MV-4-11 (cell line): ENCODE measurements around the gene PDCD4.

ENCODE experiments used
- DNase-seq: peaks from one replicate; lab custom pipeline; 2025; lab: John Stamatoyannopoulos, UW

PDCD4 gene

GRCh38 chr10:110861930-110862649 lies 9.6 kb upstream of the PDCD4 start:
- DNase-seq, result peak; percentile 86

GRCh38 chr10:110862961-110863360 lies 8.8 kb upstream of the PDCD4 start:
- no peak for DNase-seq

DNA sequence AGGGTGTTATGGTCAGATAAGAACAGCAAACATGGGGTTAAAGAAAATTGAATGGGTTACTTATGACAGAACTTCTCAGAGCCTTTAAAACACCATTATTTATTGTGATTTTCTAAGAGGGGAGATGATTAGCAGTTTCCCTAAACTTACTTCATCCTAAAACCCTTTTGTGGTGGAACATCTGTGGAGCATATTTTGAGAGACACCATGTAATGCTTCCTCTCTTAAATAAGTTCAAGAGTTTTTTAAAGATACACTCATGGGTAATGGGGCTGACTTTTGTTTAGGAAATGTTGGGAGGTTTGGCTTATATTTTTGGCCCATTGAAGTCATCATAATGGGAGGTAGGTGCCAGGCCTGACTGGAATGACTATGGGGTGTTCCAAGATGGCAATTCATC lies 8.4 kb upstream of the PDCD4 start:
- DNase-seq, result peak; percentile 87

DNA sequence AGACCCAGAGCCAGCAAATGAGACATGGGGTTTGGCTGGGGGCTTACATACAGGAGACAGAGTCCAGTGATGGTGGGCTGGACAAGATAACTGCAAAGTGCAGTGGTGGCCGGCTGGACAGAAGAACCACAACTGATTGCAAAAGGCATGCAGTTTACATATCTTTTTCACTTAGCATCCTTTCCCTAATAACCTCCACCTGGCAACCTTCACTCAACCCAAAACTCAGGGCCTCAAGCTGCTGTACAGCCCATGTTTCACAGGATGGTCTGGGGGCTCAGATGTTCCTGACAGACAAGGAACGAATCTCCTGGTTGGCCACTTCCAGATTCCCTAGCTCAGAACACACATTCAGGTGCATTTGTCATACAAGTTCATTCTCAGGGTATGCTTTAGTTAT lies 7.8 kb upstream of the PDCD4 start:
- DNase-seq, result no peak

GRCh38 chr10:110864662-110865140 lies 7.0 kb upstream of the PDCD4 start:
- peak; percentile 91 for DNase-seq

GRCh38 chr10:110865186-110865808 lies 6.4 kb upstream of the PDCD4 start:
- DNase-seq, result no peak

DNA sequence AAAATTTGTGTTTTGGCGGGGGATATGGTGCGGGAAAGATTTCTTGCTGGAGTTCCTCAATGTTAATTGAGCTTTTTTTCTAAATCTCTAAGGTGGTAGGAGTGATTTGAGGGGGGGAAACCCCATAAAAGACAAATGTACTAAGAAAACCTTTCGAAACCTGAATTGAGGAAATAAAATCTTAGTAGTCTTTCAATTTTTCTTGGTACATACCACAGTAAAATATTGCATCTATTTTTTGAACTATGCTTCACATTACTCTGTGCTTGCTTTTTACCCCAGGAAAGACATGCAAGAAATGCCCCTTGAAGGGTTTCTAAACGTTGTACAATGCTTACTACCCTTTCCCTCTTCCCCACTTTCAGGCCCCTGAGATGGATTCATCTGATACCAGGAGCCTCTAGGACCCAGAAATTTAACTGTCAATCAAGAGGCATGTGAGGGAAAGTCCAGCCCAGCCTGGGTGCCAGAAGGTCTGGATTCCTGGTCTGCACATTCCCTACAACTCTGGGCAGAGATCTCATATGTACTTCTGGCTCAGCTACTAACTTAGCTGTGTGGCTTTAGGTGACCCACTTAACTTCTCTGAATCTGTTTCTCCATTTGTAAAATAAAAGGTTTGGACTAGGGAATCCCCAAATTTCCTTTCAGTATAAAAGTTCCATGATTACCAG lies 5.8 kb upstream of the PDCD4 start:
- DNase-seq, result peak; percentile 70

GRCh38 chr10:110867011-110867806 lies 4.5 kb upstream of the PDCD4 start:
- DNase-seq, result peak; percentile 91

GRCh38 chr10:110867807-110868465 lies 3.8 kb upstream of the PDCD4 start:
- DNase-seq, result no peak

- DNase-seq, result no peak
These were observed 2.7 kb upstream of the PDCD4 start for GRCh38 chr10:110868981-110869380.

GRCh38 chr10:110870823-110871297 lies 868 bp upstream of the PDCD4 start:
- DNase-seq, result no peak

DNA sequence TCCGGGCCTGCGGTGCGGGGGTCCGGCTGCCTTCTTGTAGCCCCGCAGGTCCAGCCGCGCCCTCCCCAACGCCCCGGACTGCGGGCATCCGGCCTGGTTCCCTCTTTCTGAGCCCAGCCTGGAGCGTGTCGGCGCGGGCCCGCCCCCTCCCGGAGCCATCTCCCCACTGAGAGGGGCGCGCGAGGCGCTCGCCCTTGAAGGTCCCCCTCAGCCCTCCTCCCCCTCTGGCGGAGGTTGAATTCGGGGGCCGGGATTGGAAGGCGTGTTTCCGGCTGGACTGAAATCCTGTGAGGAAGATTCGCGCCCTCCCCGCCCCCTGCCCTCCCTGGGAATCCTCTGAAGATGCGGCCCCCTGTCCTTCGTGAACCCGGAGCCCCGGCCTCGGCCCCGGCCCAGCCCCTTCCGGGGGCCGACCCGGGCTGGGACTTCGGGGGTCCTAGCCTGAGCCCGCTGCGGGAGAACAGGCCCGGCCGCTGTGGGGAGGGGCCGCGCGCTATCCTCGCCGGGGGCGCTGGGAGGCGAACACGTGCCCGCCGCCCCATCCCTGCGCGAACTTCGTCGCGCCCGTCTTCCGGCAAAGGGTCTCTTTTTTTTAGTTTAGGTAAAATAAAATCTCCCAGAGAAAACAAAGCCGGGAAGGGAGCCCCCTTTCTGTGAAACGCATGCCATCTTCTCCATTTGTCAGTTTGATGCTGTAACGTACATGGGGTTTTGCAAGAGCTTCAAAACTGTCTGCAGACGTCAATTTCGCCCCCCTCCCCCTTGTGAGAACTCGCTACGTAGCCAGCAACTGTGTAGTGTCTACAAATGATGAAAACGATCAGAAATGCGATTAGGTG lies 636 bp downstream of the PDCD4 start:
- DNase-seq, result peak; percentile 82

DNA sequence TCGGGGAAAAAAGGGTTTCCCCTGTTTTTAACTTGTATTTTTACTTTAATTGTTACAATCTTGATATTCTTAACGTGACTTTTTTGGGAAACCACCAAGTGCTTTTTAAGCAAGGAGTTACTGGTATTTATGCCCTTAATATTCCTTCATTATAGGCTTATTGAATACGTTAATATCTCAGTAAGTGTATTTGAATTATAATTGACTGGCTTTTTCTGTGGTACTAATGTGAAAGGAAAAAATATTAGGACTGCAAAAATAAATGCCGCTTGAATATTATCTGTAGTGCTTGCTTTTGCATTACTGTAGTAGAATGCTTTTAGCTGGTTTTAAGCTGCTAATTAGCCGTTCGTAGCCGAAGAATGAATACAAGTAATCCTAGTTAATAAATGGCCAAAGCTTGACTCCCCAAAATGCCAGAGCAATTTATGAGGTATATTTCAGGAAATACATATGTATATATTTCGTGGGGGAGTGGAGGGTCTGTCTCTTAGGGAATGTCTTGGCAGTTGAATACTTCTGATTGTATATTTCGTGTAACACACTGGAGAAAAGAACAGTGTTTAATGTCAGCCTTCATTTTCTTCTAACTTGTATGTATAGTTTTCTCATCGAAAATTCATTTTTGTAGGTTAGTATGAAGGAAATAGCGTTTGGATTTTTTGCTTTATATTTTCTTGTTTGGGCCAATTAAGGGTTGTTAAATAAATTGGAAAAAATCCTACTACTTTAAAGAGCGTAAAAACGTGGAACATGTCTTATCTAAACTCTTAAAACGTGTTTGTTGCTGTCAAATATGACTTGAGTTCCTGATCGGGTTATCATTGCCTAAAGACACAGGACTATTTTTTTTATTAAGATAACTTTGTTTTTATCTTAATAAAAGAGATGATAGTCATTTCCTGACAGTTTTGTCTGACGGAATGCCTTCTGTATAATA lies 1.5 kb downstream of the PDCD4 start:
- DNase-seq, result no peak

DNA sequence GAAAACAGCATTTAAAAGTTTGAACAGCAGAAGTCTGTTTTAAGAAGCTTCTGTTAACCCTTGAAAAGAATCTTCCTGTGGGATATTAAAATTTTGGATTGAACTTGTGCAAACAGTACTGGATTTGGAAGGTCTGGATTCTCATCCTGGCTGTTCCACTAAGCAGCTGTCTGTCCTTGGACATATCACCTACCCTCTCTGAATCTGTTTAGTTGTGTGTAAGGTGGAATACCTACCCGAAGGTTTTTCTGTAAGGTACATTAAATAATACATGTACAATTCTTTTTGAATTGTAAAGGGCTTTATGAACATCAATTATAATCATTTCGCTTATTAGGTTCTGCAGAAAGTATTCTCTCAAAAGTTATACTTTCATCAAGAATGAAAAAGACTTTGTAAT lies 2.2 kb downstream of the PDCD4 start:
- DNase-seq, result no peak

GRCh38 chr10:110876000-110876399 lies 4.3 kb downstream of the PDCD4 start:
- no peak for DNase-seq

GRCh38 chr10:110876788-110877187 lies 5.1 kb downstream of the PDCD4 start:
- DNase-seq, result no peak

DNA sequence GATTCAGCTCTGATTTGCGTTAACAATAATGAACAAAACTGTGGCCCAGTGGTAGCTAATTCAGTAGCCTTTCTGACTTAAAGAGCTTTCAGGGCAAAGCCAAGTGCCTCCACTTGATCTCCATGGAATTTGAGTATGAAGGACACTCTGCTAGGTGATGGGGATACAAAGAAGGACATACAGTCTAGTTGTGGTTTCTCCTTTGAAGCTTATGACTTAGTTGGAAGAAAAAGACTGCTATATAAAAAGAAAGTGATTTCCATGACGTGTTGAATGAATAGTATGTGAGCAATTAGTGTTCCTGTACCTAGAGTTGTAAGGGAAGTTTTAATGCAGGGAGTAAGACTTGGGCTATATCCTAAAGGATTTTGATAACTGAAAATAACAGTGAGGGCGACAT lies 8.3 kb downstream of the PDCD4 start:
- DNase-seq, result no peak

DNA sequence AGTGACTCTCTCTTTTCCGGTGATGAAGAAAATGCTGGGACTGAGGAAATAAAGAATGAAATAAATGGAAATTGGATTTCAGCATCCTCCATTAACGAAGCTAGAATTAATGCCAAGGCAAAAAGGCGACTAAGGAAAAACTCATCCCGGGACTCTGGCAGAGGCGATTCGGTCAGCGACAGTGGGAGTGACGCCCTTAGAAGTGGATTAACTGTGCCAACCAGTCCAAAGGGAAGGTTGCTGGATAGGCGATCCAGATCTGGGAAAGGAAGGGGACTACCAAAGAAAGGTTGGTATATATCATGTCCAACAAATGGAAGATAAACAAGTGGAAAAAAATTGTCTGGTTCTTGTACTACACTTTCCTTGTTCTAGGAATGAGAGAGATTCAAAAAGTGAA lies 9.5 kb downstream of the PDCD4 start:
- no peak for DNase-seq

GRCh38 chr10:110881905-110882304 lies 10.2 kb downstream of the PDCD4 start:
- DNase-seq, result no peak

GRCh38 chr10:110883924-110884323 lies 12.2 kb downstream of the PDCD4 start:
- DNase-seq, result no peak
